Measurements from ENCODE around the gene SLC27A3.
"Not testable (repeated sequence)": the region's sequence is repeated elsewhere in the genome, so short reads cannot be mapped to it uniquely, and the experiment has no call there.

Gene SLC27A3

GRCh38 chr1:153780551-153780950 lies 5.3 kb downstream of the SLC27A3 start:
- no peak for DNase-seq

- not testable (repeated sequence) for DNase-seq
Measured at GRCh38 chr1:153782648-153783047, 7.4 kb downstream of the SLC27A3 start.

GRCh38 chr1:153783233-153784190 lies 8.3 kb downstream of the SLC27A3 start:
- peak; percentile 92 to 95 for DNase-seq

GRCh38 chr1:153786038-153786790 lies 11.0 kb downstream of the SLC27A3 start:
- DNase-seq = no peak

- no peak for DNase-seq
Measured at GRCh38 chr1:153789478-153790034, 14.3 kb downstream of the SLC27A3 start.

GRCh38 chr1:153790313-153790965 lies 15.2 kb downstream of the SLC27A3 start:
- DNase-seq = peak; percentile 72 to 84

GRCh38 chr1:153790966-153791647 lies 15.9 kb downstream of the SLC27A3 start:
- DNase-seq = peak; percentile 87 to 99

- peak; percentile 81 to 94 for DNase-seq
Measured at GRCh38 chr1:153791648-153792253, 16.5 kb downstream of the SLC27A3 start.

GRCh38 chr1:153792631-153793041 lies 17.4 kb downstream of the SLC27A3 start:
- DNase-seq = no peak

GRCh38 chr1:153793261-153793972 lies 18.2 kb downstream of the SLC27A3 start:
- DNase-seq = no peak

GRCh38 chr1:153793973-153794615 lies 18.9 kb downstream of the SLC27A3 start:
- DNase-seq = no peak

GRCh38 chr1:153794624-153795329 lies 19.6 kb downstream of the SLC27A3 start:
- DNase-seq = no peak

- DNase-seq = no peak
Measured at GRCh38 chr1:153795330-153795837, 20.2 kb downstream of the SLC27A3 start.

- DNase-seq = no peak
Measured at GRCh38 chr1:153795934-153796785, 21.0 kb downstream of the SLC27A3 start.

GRCh38 chr1:153796786-153797659 lies 21.8 kb downstream of the SLC27A3 start:
- DNase-seq = peak; percentile 55 to 72

- DNase-seq = no peak
Measured at GRCh38 chr1:153798468-153798780, 23.2 kb downstream of the SLC27A3 start.

GRCh38 chr1:153799016-153799415 lies 23.8 kb downstream of the SLC27A3 start:
- no peak for DNase-seq

Measured in inflammatory macrophage (primary cell).